ENCODE measurements around the gene GCLC. TPM values are rescaled to one million over a fixed set of nuclear protein-coding genes. Genes with fewer than 3 reads are reported as not detected.

GCLC gene
- total and polyA plus RNA-seq, 10 donors: 9.2 to 132 (median 60.4) TPM

GRCh38 chr6:53501432-53501831 lies 43.5 kb downstream of the GCLC start:
- TF ChIP-seq POLR2A (IDR thresholded peaks at IDR 0.05) (no peak), POLR2AphosphoS5 (IDR thresholded peaks at IDR 0.05) (no peak), CTCF (IDR thresholded peaks at IDR 0.05 in 8 of 11, conservative IDR thresholded peaks at IDR 0.05 in 3 of 11) (no peak)
- H3K9me3 ChIP-seq: no peaks in the 10 kb centered on the region
- H3K4me1 ChIP-seq: no peaks in the 10 kb centered on the region
- 65 to 78% (median 71%) methylated on average over 3 of the region's 3 CpGs for WGBS, 5 donors
- intact Hi-C loops (cut with DNase I; ENCODE audit: low total_unique reads): no loop called here
- H3K36me3 ChIP-seq: peaks cover 2 to 98% (median 58%) of the 10 kb centered on the region in 6 donors
- no peak for DNase-seq
- H3K27ac ChIP-seq: no peak overlapping the region
- H3K4me3 ChIP-seq: no peak overlapping the region
- no peaks in the 10 kb centered on the region for H3K27me3 ChIP-seq (replicated peaks in 1 of 7)

DNA sequence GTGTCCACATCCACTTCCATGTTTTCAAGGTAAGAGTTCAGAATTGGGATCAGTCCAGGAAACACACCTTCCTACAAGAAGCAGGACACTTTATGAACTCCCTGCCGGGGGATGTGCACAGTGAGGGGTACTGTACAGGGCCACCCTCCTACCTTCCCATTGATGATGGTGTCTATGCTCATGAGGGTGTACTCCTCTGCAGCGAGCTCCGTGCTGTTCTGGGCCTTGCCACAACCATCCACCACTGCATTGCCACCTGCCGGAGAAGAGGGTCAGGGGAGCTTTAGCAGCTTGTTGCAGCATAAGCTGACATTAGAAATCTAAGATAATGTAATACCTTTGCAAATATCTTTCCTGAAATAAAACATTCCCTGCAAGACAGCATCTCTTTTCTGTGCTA lies 44.8 kb downstream of the GCLC start:
- no peak for DNase-seq
- intact Hi-C loops (cut with DNase I; ENCODE audit: low total_unique reads): no loop called here
- WGBS, 5 donors: 96 to 100% (median 98%) methylated on average over 4 of the region's 4 CpGs
- no peaks in the 10 kb centered on the region for H3K9me3 ChIP-seq
- no peak overlapping the region for H3K4me3 ChIP-seq
- H3K36me3 ChIP-seq: peaks cover 2 to 87% (median 45%) of the 10 kb centered on the region in 6 donors
- TF ChIP-seq POLR2A (IDR thresholded peaks at IDR 0.05) (no peak), POLR2AphosphoS5 (IDR thresholded peaks at IDR 0.05) (no peak), CTCF (IDR thresholded peaks at IDR 0.05 in 8 of 11, conservative IDR thresholded peaks at IDR 0.05 in 3 of 11) (no peak)
- H3K27me3 ChIP-seq (replicated peaks in 1 of 7): no peaks in the 10 kb centered on the region
- no peak overlapping the region for H3K27ac ChIP-seq
- no peaks in the 10 kb centered on the region for H3K4me1 ChIP-seq

GRCh38 chr6:53499094-53499493 lies 45.8 kb downstream of the GCLC start:
- 95 to 98% (median 98%) methylated on average over 3 of the region's 3 CpGs for WGBS, 5 donors
- TF ChIP-seq CTCF (IDR thresholded peaks at IDR 0.05 in 8 of 11, conservative IDR thresholded peaks at IDR 0.05 in 3 of 11) (no peak), POLR2AphosphoS5 (IDR thresholded peaks at IDR 0.05) (no peak), POLR2A (IDR thresholded peaks at IDR 0.05) (no peak)
- Histone ChIP-seq H3K4me1 (no peaks in the 10 kb centered on the region), H3K27ac (no peak overlapping the region), H3K4me3 (no peak overlapping the region), H3K27me3 (replicated peaks in 1 of 7) (no peaks in the 10 kb centered on the region), H3K9me3 (no peaks in the 10 kb centered on the region), H3K36me3 (peaks cover 2 to 77% (median 36%) of the 10 kb centered on the region in 6 donors)
- intact Hi-C loops (cut with DNase I; ENCODE audit: low total_unique reads): no loop called here
- no peak for DNase-seq

DNA sequence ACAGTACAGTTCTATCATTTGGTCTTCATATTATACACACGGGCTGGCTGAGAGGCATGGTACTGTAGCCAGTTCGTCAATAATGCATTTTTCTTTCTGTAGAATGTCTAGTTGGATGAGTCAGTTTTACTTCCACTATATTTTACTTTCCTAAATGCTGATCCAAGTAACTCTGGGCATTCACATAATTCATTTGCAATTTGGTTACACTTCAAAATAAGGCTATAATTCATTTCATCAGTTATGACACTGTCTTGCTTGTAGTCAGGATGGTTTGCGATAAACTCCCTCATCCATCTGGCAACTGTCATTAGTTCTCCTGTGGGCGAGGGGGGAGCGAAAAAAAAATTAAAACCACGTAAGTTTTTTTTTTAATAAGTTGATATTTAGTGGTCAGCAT lies 46.3 kb downstream of the GCLC start:
- intact Hi-C loops (cut with DNase I; ENCODE audit: low total_unique reads): no loop called here
- Histone ChIP-seq H3K4me1 (no peaks in the 10 kb centered on the region), H3K27ac (no peak overlapping the region), H3K27me3 (replicated peaks in 1 of 7) (no peaks in the 10 kb centered on the region), H3K36me3 (peaks cover 2 to 73% (median 33%) of the 10 kb centered on the region in 6 donors), H3K9me3 (no peaks in the 10 kb centered on the region), H3K4me3 (no peak overlapping the region)
- DNase-seq: no peak
- WGBS, 5 donors: 86 to 96% (median 94%) methylated on average over 6 of the region's 6 CpGs
- TF ChIP-seq CTCF (IDR thresholded peaks at IDR 0.05 in 8 of 11, conservative IDR thresholded peaks at IDR 0.05 in 3 of 11): no peak
- TF ChIP-seq POLR2AphosphoS5 (IDR thresholded peaks at IDR 0.05): no peak
- TF ChIP-seq POLR2A (IDR thresholded peaks at IDR 0.05): no peak

Measured in spleen (tissue), 11 donors.